Measurements from ENCODE around the gene POMT2.

- TF ChIP-seq CTCF (IDR thresholded peaks at IDR 0.05) (no peak), POLR2A (IDR thresholded peaks at IDR 0.05) (no peak), EP300 (IDR thresholded peaks at IDR 0.05; ENCODE audit: low read depth) (no peak)
Measured at GRCh38 chr14:77319422-77319821, 1.3 kb downstream of the POMT2 start.
